Stimulated activated CD4-positive, alpha-beta T cell treated with anti-CD3 and anti-CD28 coated beads, Interleukin-1b, Interleukin-23, amount 100 ng/mL, for 4 hours (primary cell): ENCODE data around the gene ZNF442.
"Not testable (repeated sequence)": the region's sequence is repeated elsewhere in the genome, so short reads cannot be mapped to it uniquely, and the experiment has no call there.

ENCODE experiments used
- DNase-seq, 2 donors: peaks; one replicate each; pipeline ENCODE4 v3.0.0-alpha.2; 2020; ENCODE audit warnings: low read depth in 2 of 2

Gene ZNF442

DNA sequence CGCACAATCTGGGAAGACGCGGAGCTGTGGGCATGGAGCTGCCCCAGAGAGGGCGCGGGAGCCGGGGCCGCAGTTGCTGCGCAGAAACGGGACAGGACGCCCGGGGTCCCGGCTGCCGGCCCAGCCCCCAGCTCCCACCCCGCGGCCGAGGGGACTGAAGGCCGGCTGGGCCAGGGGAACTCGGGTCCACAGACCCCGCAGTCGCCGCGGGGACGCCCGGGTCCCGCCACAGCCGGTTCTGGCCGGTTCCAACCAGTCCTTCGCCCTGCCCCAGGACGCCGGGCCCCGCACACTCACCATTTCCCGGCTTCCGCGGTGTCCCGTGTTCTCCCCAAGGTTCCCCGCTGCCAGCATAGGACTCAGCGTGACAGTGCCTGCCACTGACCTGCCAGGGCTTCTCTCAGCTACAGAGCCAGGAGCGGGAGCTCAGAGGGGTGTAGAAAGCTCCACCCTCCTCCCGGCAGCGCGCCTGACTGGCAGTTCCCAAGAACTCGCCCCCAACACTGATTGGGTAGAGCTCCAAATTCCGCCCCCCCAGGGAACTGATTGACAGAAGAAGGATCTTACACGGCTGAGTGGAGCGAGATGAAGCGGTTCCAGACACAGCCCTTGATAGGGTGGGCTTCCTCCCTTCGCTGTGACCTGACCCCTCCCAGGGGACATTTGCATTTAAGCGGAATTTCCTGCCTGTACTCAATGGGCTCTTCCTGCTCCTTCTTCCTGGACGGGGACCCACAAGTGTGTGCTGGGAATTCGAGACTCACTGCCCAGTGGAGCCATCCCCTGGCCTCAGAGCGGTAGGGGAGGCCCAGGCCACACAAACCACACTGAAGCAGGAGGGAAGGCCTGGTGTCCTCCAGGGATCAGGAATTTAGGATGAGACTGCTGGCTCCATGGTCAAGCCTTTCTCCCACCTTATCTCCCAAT is at the start of gene ZNF442:
Gene ZNF442 (minus strand): TSS at position 448 of the 927 bp plus-strand sequence. CDS start 2,052 bp downstream, outside the sequence.
- DNase-seq = peak; percentile 74 to 76

DNA sequence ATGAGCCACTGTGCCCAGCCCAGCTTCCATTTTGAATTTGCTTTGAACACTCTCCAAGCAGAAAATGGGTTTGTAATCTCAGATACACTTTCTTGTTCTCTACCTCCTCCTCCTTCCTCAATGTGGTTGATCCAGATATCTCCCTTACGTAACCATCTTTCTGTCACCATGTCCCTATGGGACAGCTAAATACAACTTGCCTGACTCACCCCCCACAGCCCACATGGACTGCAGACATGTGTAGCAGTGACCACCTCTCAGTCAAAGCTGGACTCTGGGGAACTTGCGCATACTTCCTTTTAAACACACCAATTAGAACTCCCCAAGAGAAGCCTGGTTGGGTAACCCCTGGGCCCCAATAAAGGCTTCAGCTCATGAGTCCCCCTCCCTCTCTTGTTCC is 46.4 kb upstream of the ZNF442 start:
- no peak for DNase-seq

DNA sequence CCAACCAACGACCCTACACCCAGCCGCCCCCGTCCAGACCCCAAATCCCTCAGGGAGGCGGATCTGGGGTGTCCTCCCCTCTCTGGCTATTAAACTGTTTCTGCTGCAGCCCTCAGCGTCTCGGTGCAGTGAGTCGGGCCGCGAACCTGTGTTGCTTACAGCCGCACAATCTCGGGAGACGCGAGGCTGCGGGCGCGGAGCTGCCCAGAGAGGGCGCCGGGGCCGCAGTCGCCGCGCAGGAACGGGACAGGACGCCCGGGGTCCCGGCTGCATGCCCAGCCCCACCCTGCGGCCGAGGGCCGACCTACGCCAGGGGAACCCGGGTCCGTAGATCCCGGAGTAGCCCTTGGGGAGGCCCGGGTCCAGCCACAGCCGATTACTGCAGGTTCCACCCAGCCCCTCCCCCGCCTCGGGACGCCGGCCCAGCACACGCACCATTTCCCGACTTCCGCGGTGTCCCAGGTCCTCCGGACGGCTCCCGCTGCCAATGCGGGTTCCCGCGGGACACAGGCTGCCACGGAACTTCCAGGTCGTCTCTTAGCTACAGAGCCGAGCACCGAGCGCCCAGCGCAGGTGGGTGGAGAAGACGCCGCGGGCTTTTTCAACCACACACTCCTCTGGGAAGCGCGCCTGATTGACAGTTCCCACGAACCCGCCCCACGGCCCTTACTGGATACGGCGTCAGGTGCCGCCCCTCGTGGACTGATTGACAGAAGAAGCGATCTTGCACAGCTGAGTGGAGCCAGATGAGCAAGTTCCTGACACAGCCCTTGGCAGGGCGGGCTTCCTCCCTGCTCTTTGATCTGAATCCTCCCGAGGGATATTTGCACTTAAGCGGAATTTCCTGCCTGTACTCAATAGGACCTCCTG is 35.4 kb upstream of the ZNF442 start, which contains the start of gene ZNF799:
Gene ZNF799 (minus strand): TSS at position 639 of the 870 bp plus-strand sequence. CDS start 201 bp downstream, at position 438.
- peak; percentile 61 to 77 for DNase-seq

DNA sequence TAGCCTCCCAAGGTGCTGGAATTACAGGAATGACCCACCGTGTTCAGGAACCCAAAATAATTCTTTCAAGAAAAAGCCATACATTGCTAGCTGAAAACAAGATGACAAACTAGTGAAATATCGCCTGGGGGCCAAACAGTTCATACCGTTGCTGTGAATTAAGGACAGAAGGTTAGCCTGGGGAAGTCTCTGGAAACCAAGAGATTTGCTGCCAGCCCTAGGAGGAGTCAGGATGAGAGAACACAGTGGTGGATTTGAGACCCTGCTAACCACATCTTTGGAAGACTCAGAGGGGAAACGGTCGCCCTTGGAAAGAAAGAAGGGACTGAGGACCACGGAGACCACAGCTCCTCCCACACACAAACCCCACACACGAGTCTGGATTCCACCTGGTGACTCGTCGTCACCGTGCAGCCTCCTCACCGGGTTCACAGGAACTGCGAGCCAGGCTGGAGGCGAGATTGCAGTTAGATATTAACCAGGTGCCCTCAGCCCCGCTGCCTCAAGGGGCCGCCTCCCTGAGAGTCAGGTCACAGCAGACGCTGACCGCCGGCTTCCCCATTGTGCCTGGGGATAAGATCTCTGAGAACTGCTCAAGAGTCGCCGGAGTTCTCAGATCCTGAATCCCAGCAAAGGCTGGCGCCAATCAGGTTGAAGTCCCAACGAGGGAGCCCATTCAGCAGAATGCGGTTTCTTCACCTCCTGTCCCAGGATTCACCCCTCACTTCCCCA is 34.6 kb upstream of the ZNF442 start:
- DNase-seq = peak in 1 of 2 donors; percentile 14

DNA sequence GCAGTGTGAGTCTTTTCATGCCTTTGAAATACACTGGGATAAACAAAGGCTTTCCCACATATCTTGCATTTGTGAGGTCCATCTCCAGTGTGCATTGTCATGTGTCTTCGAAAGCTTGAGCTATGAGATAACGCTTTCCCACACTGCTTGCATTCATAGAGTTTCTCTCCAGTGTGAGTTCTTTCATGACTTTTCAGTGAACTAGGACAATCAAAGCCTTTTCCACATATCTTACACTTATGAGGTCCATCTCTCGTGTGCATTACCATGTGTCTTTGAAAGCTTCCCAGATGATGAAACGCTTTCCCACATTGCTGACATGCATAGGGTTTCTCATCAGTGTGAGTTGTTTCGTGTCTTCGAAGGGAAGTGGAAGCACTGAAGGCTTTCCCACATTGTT is 25.7 kb upstream of the ZNF442 start:
- DNase-seq = not testable (repeated sequence)

DNA sequence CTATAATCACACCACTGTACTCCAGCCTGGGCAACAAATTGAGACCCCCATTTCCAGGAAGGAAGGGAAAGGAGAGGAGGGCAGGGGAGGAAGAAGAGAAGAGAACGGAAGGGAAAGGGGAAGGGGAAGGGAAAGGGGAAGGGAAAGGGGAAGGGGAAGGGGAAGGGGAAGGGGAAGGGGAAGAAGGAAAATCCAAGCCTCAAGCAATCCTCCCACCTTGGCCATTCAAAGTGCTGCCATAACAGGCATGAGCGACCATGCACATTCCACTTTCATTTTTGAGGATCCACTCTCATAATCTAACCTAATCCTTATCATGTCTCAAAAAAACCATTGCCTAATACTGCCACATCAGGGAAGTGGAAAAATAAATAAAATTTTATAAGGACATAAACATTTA is 20.9 kb upstream of the ZNF442 start:
- DNase-seq = not testable (repeated sequence)

DNA sequence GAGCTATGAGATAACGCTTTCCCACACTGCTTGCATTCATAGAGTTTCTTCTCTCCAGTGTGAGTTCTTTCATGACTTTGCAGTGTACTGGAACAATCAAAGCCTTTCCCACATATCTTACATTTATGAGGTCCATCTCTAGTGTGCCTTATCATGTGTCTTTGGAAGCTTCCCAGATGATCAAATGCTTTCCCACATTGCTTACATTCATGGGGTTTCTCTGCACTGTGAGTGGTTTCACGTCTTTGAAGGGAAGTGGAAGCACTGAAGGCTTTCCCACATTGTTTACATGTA is 14.9 kb upstream of the ZNF442 start:
- no peak for DNase-seq

DNA sequence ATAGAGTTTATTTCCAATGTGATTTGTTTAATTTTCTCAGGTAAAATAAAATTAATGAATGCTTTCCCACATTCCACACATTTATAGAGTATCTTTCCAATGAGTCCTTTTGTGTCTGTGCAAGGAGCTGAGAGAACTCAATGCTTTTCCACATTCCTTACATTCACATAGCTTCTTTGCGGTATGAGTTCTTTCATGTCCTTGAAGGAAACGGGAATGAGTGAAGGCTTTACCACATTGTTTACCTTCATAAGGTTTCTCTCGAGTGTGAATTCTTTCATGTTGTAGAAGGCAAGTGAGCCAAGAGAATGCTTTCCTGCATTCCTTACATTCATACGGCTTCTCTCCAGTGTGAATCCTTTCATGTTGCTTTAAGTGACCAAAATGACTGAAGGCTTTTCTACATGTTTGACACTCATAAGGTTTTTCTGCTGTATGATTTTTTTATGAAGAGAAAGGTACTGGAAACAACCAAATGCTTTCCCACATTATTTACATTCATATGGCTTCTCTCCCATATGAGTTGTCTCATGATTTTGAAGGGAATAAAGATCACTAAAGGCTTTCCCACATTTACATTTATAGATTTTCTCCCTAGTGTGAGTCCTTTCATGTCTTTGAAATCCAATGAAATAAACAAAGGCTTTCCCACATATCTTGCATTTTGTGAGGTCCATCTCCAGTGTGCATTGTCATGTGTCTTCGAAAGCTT is 14.4 kb upstream of the ZNF442 start:
- no peak for DNase-seq

DNA sequence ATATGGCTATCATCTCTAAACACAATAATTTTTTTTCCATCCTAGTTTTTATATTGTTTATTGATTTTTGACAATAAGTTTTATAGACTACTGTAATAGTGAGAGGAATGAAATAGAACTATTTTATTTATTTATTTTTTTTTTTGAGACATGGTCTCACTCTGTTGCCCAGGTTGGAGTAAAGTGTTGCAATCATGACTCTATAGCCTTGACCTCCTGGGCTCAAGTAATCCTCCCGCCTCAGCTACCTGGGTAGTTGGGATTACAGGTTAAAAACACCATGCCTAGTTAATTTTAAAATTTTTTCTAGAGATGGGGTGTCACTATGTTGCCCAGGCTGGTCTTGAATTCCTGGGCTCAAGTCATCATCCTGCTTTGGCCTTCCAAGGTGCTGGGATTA is 8.5 kb upstream of the ZNF442 start:
- DNase-seq = no peak

DNA sequence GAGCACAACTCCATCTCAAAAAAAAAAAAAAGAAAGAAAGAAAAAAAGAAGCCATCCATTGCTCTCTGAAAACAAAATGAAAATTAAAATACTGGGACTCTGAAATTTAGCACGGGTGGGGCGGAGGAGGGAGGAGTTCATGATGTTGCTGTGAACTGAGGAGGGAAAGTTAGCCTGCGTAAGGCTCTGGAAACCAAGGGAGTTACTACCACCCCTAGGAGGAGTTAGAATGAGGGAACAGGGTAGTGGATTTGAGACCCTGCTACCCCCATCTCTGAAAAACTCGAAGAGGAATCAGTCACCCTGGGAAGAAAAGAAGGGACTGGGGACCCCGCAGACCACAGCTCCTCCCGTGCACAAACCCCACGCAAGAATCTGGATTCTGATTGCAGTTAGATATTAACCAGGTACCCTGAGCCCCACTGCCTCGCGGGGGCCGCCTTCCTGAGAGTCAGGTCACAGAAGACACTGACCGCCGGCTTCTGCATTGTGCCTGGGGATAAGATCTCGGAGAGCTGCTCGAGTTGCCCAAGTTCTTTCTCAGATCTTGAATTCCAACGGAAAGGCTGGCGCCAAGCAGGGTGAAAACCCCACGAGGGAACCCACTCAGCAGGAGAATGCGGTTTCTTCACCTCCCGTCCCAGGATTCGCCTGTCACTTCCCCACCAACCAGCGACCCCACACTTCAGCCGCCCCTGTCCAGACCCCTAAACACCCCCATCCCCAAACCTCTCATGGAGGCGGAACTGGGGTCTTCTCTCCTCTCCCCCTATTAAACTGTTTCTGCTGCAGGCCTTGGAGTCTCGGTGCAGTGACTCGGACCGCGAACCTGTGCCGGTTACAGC is 870 bp downstream of the ZNF442 start:
- peak in 1 of 2 donors; percentile 2 for DNase-seq

DNA sequence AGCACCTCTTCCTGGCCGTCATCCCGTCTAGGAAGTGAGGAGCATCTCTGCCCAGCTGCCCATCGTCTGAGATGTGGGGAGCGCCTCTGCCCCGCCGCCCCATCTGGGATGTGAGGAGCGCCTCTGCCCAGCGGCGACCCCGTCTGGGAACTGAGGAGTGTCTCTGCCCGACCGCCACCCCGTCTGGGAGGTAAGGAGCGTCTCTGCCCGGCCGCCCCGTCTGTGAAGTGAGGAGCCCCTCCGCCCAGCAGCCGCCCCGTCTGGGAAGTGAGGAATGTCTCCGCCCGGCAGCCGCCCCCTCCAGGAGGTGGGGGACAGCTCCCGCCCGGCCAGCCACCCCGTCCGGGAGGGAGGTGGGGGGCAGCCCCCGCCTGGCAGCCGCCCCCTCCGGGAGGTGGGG is 3.2 kb downstream of the ZNF442 start:
- DNase-seq = not testable (repeated sequence)

DNA sequence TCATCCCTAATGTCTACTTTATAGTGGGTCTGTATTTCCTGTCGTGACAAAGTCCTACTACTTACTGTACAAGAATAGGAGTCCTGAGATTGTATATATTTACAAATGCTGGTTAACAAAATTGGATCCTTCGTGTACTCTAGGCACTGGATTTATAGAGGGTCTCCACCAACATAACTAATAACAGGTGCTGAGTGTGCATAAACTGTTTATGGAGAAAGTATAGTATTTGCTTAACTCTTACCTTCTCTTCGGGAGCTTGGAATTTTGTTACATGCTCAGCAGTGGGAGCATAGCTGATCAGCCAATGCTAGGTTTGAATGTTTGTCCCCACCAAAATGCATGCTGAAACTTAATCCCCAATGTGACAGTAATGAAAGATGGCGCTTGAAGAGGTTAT is 12.1 kb downstream of the ZNF442 start:
- no peak for DNase-seq

DNA sequence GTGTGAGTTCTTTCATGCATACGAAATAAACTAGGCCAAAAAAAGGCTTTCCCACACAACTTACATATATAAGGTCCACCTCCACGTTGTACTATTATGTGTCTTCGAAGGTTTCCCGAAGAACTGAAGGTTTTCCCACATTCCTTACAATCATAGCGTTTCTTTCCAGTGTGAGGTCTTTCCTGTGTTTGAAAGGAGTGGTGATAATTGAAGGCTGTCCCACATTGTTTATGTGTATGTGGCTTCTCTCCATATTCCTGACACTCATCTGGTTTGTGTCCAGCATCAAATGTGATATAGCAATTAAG is 14.6 kb downstream of the ZNF442 start:
- no peak for DNase-seq

DNA sequence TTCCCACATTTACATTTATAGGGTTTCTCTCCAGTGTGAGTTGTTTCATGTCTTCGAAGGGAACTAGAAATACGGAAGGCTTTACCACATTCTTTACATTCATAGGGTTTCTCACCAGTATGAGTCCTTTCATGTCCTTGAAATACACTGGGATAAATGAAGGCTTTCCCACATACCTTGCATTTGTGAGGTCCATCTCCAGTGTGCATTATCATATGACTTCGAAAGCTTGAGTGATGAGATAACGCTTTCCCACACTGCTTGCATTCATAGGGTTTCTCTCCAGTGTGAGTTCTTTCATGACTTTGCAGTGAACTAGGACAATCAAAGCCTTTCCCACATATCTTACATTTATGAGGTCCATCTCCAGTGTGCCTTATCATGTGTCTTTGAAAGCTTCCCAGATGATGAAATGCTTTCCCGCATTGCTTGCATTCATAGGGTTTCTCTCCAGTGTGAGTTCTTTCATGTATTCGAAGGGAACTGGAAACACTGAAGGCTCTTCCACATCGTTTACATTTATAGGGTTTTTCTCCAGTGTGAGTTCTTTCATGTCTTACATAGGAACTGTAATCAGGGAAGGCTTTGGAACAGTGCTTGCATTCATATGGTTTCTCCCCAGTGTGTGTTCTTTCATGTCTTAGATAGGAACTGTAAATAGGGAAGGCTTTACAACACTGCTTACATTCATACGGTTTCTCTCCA is 15.1 kb downstream of the ZNF442 start:
- DNase-seq = no peak

DNA sequence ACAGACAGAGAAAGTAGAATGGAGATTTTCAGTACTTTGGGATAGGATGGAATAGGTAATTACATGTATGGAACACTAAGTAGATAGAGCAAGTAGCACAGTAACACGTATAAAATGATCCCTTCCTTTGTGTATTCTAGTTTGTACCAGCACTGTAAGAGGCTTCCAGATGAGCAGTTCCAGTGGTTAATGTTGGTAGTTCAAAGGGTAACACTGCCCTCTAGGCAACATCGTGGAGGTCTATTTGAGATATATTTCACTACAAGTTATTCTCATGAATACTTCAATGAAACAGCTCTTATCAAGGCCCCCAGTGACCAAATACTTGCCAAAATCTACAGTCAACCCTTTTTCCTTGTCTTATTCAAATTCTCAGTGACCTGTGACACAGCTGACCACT is 18.6 kb downstream of the ZNF442 start:
- no peak for DNase-seq

DNA sequence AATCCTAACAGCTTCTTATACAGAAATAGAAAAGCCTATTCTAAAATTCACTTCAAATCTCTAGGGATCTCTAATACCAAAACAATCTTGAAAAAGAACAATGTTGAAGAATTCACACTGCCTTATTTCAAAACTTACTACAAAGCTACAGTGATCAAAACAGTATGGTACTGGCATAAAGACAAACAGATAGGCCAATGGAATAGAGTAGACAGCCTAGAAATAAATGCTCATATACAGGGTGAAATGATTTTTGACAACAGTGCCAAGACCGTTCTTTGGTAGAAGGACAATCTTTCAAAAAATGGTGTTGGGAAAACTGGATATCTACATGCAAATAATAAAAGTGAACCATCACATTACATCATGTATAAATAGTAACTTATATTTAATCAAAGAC is 20.3 kb downstream of the ZNF442 start:
- no peak for DNase-seq

DNA sequence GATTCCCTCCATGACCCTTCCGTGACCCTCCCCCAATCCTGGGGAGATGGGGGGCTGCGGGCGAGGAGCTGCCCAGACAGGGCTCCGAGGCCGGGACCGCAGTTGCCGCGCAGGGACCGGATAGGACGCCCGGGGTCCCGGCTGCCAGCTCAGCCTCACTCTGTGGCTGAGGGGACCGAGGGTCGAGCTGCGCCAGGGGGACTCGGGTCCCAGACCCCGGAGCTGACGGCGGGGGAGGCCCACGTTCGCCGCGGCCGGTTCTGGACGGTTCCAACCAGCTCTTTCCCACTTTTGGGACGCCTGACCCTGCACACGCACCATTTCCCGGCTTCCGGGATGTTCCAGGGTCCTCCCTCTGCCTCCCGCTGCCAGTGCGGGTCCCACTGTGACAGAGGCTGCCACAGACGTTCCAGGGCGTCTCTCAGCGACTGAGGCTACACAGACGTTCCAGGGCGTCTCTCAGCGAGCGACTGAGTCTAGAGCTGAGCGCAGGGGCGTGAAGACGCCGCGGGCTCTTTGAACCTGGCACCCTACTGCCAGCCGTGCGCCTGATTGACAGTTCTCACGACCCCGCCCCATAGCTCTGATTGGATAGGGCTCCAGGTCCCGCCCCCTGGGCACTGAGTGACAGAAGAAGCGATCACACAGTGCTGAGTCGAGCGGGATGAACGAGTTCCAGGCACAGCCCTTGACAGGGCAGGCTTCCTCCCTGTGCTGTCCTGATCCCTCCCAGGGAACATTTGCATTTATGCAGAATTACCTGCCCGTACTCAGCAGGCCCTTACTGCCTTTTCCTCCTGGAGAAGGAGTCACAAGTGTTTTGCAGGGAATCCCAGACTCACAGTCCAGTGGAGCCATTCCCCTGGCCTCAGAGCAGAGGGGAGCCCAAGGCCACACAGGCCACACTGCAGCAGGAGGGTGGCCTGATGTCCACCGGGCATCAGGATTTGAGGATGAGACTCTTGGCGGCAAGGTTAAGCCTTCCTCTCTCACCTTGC is 32.0 kb downstream of the ZNF442 start, which contains the start of gene ZNF563:
Gene ZNF563 (minus strand): TSS at position 472 of the 998 bp plus-strand sequence. CDS start 151 bp downstream, at position 321.
- DNase-seq = peak; percentile 96

DNA sequence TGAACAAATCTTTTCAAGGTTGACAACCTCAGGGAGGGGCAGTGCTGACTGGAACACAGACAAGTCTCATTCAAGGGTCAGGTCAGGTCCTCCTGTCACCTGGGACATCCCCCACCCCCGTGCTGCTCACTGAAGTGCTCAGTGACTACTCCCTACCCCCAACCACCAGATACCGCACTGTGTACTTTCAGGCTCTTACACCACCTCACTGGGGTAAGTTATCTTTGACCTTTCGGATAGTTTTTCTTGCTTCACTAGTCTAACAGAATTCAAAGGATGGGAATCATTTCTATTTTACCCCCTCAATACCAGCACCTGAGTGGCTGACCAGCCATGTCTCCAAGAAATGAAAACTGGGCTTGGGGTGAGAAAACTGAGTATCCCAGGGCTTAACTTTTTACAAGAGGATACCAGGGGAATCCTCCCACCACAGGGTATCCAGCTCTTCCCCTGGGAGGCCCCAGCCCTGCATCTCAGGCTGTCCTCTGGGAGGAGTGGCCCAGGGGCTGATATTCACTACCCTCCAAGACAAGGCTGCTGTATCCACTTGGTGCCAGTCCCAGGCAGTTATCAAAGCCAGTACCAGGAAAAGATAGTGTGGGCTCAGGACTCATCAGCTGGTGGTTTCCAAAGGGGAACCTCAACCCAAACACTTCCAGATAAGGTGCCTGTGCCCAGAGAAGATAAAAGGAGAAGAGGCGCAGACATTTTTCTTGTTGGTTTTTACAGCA is 34.1 kb downstream of the ZNF442 start:
- peak; percentile 55 to 58 for DNase-seq
